ENCODE results near the gene CPA4.

CPA4 gene

DNA sequence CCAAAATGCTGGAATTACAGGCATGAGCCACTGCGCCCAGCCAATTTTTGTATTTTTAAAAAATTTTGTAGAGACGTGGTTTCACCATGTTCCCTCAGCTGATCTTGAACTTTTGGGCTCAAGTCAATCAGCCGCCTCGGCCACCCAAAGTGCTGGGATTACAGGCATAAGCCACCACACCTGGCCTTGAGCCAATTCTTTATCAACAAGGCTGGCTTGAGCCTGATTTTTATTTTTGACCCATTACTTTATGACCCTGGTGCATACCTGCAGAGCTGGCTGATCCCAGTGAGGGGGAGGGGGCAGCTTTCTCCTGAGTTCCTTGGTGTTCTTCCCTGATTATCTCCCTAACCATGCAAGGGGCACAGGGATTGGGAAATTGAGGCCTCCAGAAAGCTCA, 71.5 kb downstream of the CPA4 start:
- no peak for DNase-seq (ENCODE audit: low read depth in 3 of 3)

DNA sequence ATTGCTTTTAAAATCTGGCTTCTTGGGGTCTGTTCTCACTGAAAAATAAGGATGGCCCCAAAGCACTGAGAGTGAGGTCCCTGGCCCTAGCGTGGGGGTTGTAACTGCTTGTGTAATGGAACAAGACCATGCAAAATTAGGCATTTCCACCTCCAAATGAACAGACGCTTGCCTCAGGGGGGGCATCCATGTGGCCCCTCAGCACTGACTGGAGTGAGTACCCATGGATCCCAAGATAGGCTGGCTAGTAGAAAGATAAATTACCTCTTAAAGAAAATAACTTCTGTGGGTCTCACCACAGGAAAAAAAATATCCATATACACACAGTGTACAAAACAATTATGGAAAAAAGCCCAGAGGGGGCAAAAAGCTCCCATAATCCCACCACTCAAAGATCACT, 72.1 kb downstream of the CPA4 start:
- no peak for DNase-seq (ENCODE audit: low read depth in 3 of 3)

DNA sequence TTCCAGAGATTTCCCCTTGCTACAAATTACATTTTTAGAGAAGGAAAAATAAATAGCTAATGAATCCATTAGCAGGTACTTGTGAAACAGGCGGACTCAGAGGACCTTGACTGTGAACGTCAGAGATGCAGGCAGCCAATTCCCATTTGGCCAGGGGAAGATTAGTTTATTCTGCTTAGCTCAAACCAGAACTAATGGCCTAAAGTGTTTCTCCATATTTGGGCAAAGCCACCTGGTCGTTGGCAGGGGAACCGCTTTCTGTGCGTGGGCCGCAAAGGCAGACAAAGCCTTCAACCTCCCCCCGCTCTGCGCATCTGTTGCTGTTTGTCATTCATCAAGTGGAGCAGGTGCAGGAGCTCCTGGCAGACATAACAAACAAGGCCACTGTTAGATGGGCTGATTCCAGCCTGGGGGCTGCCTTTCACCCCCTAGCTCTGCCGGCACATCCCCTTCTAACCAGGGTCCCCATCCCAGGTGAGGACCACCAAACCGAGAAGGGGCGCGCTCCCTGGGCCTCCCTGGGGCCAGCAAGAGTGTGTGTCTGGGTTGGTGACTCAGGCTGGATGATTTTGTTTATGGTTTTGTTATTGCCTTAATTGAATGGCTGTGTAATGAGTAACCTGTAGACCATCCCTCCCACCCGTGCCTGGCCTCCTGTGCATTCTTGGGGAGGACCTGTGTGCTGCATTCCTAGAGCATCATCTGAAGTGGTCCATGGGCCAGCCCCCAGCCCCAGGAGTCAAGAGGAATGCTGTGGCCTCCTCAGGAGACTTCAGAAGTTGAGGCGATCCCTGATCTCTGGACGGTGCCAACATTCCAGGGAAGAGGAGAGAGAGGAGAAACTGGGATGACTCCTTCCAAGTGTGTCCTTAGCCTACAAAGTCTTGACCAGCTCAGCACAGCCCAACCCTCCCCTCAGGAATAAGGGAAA, 72.8 kb downstream of the CPA4 start:
- peak in 1 of 3 donors; percentile 21 for DNase-seq (ENCODE audit: low read depth in 3 of 3)

GRCh38 chr7:130366564-130366963, 73.6 kb downstream of the CPA4 start:
- DNase-seq (ENCODE audit: low read depth in 3 of 3) = no peak

- DNase-seq (ENCODE audit: low read depth in 3 of 3) = no peak
These were observed 74.3 kb downstream of the CPA4 start for GRCh38 chr7:130367088-130367755.

- DNase-seq (ENCODE audit: low read depth in 3 of 3) = no peak
These were observed 75.1 kb downstream of the CPA4 start for GRCh38 chr7:130367836-130368746.

GRCh38 chr7:130369110-130369711, 76.2 kb downstream of the CPA4 start:
- no peak for DNase-seq (ENCODE audit: low read depth in 3 of 3)

GRCh38 chr7:130369831-130370550, 77.0 kb downstream of the CPA4 start:
- DNase-seq (ENCODE audit: low read depth in 3 of 3) = no peak

DNA sequence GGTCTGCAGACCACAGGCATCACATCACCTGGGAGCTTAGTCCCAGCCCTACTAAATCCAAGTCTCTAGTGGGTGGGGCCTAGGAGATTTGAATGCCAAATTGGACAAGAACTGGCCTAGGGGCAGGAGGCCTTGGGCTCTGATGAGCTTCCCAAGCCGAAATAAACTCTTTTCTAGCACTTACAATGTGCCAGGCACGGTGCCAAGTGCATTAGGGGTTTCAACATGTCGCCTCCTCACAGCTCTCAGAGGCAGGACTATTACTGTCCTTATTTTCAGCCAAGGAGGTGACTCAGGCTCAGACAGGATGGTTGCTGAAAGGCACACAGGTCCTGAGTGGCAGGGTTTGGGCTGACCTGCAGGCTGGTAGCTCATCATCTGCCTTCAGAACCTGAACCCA, 78.1 kb downstream of the CPA4 start:
- no peak for DNase-seq (ENCODE audit: low read depth in 3 of 3)

DNA sequence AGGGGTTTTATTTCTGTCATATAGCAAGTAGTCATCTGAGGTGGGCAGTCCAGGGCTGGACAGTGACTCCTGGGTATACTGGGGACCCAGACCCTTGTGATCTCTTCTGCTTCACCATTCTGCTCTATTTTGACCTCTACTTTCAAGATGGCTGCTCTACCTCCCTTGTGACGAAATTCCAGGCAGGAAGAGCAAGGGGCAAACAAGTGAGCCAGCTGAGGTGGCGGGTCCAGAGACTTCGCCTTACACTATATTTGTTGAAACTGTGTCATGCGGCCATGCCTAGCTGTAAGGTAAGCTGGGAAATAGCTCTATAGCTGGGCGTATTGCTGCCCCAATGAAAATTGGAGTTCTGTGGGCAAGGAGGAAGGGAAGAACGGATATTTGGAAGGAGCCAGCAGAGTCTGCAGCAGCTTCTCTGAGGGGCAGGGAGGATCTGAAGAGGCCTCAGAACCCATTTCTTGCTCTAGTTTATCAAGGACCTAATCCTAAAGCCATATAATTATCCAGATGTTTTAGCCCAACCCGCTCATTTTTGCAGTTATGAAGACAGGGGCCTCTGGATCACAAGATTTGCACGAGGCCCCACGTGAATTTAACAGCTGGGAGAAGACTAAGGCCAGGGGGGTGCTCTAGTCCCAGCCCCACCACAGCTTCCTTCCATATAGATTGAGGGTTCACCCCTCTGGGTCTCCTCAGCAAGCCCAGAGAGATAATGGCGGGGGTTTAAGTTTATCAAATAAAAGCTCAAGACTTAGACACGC, 79.6 kb downstream of the CPA4 start:
- no peak for DNase-seq (ENCODE audit: low read depth in 3 of 3)

All from stimulated activated CD4-positive, alpha-beta T cell treated with anti-CD3 and anti-CD28 coated beads, TNF-alpha, amount 100 ng/mL, for 48 hours (primary cell).